ENCODE data around the gene OVCA2. TPM values are rescaled to one million over a fixed set of nuclear protein-coding genes. Genes with fewer than 3 reads are reported as not detected.

The OVCA2 gene
- total RNA-seq, 1 donor from 2014 or later, result 25.6 TPM

GRCh38 chr17:2051061-2051932 lies 9.5 kb downstream of the OVCA2 start:
- H3K27me3 Mint-ChIP-seq (ENCODE audit: low read depth), result peaks cover 51% of the 10 kb centered on the region

GRCh38 chr17:2051933-2052559 lies 10.2 kb downstream of the OVCA2 start:
- H3K4me1 Mint-ChIP-seq, result peaks cover 24% of the 10 kb centered on the region
- no peak overlapping the region for H3K27ac Mint-ChIP-seq (ENCODE audit: unreplicated experiment)
- H3K36me3 Mint-ChIP-seq (ENCODE audit: low read depth), result no peaks in the 10 kb centered on the region
- no peak for DNase-seq (ENCODE audit: low read depth, low spot score)
- H3K4me3 Mint-ChIP-seq, result peak overlapping the region; percentile 73
- no peaks in the 10 kb centered on the region for H3K9me3 Mint-ChIP-seq
- peaks cover 55% of the 10 kb centered on the region for H3K27me3 Mint-ChIP-seq (ENCODE audit: low read depth)
- no peak for TF ChIP-seq CTCF (conservative IDR thresholded peaks at IDR 0.05)

More at GRCh38 chr17:2051061-2051932, 9.5 kb downstream of the OVCA2 start:
- Mint-ChIP-seq H3K4me3 (peak overlapping the region; percentile 73), H3K36me3 (ENCODE audit: low read depth) (no peaks in the 10 kb centered on the region), H3K4me1 (peaks cover 24% of the 10 kb centered on the region), H3K27ac (ENCODE audit: unreplicated experiment) (no peak overlapping the region), H3K9me3 (no peaks in the 10 kb centered on the region)
- TF ChIP-seq CTCF (conservative IDR thresholded peaks at IDR 0.05), result no peak
- no peak for DNase-seq (ENCODE audit: low read depth, low spot score)

- Mint-ChIP-seq H3K27ac (ENCODE audit: unreplicated experiment) (no peak overlapping the region), H3K9me3 (no peaks in the 10 kb centered on the region), H3K4me3 (peak overlapping the region; percentile 86), H3K36me3 (ENCODE audit: low read depth) (no peaks in the 10 kb centered on the region), H3K4me1 (peaks cover 22% of the 10 kb centered on the region), H3K27me3 (ENCODE audit: low read depth) (peaks cover 57% of the 10 kb centered on the region)
- TF ChIP-seq CTCF (conservative IDR thresholded peaks at IDR 0.05), result peak; percentile 67
- DNase-seq (ENCODE audit: low read depth, low spot score), result peak; percentile 51
These were observed 11.8 kb downstream of the OVCA2 start for GRCh38 chr17:2053380-2054261.

- Mint-ChIP-seq H3K4me1 (peaks cover 17% of the 10 kb centered on the region), H3K36me3 (ENCODE audit: low read depth) (no peaks in the 10 kb centered on the region), H3K27me3 (ENCODE audit: low read depth) (peaks cover 55% of the 10 kb centered on the region), H3K9me3 (no peaks in the 10 kb centered on the region), H3K4me3 (peak overlapping the region; percentile 80), H3K27ac (ENCODE audit: unreplicated experiment) (no peak overlapping the region)
- DNase-seq (ENCODE audit: low read depth, low spot score), result no peak
- no peak for TF ChIP-seq CTCF (conservative IDR thresholded peaks at IDR 0.05)
These were observed 12.4 kb downstream of the OVCA2 start for GRCh38 chr17:2054262-2054511.

- Mint-ChIP-seq H3K27ac (ENCODE audit: unreplicated experiment) (no peak within 1 kb of the TSS), H3K9me3 (no peaks in the 10 kb centered on the region), H3K4me1 (peaks cover 14% of the 10 kb centered on the region), H3K36me3 (ENCODE audit: low read depth) (peaks cover 3% of the 10 kb centered on the region), H3K4me3 (peak within 1 kb of the TSS; percentile 80), H3K27me3 (ENCODE audit: low read depth) (peaks cover 57% of the 10 kb centered on the region)
- TF ChIP-seq CTCF (conservative IDR thresholded peaks at IDR 0.05), result peak; percentile 96
- peak; percentile 73 for DNase-seq (ENCODE audit: low read depth, low spot score)
These were observed 12.9 kb downstream of the OVCA2 start, which contains the start of gene HIC1 for GRCh38 chr17:2054512-2055291. HIC1 (plus strand) TSS chr17:2055103; CDS start chr17:2056691, 1,588 bp downstream.
